HG02970 (cell line): Measurements from ENCODE around the gene C19orf73.

Source experiments
- ATAC-seq: cut with Tn5 transposase; IDR thresholded peaks from one replicate; pipeline ENCODE4 v1.9.1; 2021; ENCODE audit warnings: mild to moderate bottlenecking, moderate library complexity, moderate number of reproducible peaks; ENCODE audit not compliant: unreplicated experiment, low FRiP score

The C19orf73 gene

GRCh38 chr19:49118565-49119410 is at the start of gene C19orf73:
TSS of gene C19orf73 (minus strand) at chr19:49119143. CDS start at chr19:49119022, 121 bp downstream.
- peak; percentile 77 for ATAC-seq

- no peak for ATAC-seq
Measured at GRCh38 chr19:49168421-49168820, 49.5 kb upstream of the C19orf73 start.

- no peak for ATAC-seq
Measured at GRCh38 chr19:49167857-49168409, 49.0 kb upstream of the C19orf73 start.

- ATAC-seq: no peak
Measured at GRCh38 chr19:49165865-49166301, 46.9 kb upstream of the C19orf73 start.

- ATAC-seq: no peak
Measured at GRCh38 chr19:49165111-49165750, 46.3 kb upstream of the C19orf73 start.

GRCh38 chr19:49161987-49162386 is 43.0 kb upstream of the C19orf73 start:
- no peak for ATAC-seq

- no peak for ATAC-seq
Measured at GRCh38 chr19:49160450-49161189, 41.7 kb upstream of the C19orf73 start.

GRCh38 chr19:49157445-49158224 is 38.7 kb upstream of the C19orf73 start, which contains the start of gene TRPM4:
TSS of gene TRPM4 (plus strand) at chr19:49157792. CDS start at chr19:49157867, 75 bp downstream.
- ATAC-seq: no peak

GRCh38 chr19:49155820-49156346 is 36.9 kb upstream of the C19orf73 start:
- no peak for ATAC-seq

- ATAC-seq: no peak
Measured at GRCh38 chr19:49155005-49155819, 36.3 kb upstream of the C19orf73 start, which contains the start of gene HRC. TSS of gene HRC (minus strand) at chr19:49155396. CDS start at chr19:49155237, 159 bp downstream.

- no peak for ATAC-seq
Measured at GRCh38 chr19:49154279-49154678, 35.3 kb upstream of the C19orf73 start.

GRCh38 chr19:49153167-49153809 is 34.3 kb upstream of the C19orf73 start:
- ATAC-seq: no peak

GRCh38 chr19:49152119-49152550 is 33.2 kb upstream of the C19orf73 start:
- ATAC-seq: no peak

- ATAC-seq: no peak
Measured at GRCh38 chr19:49151267-49152118, 32.5 kb upstream of the C19orf73 start.

- no peak for ATAC-seq
Measured at GRCh38 chr19:49150944-49151243, 32.0 kb upstream of the C19orf73 start.

- ATAC-seq: no peak
Measured at GRCh38 chr19:49150106-49150943, 31.4 kb upstream of the C19orf73 start.
